H1 (cell line): ENCODE results near the gene MIXL1. TPM values are rescaled to one million over a fixed set of nuclear protein-coding genes. Genes with fewer than 3 reads are reported as not detected.

Experiments
- CTCF ChIA-PET: fragments of 300-600 bp; sonication (Branson Sonifier 250); formaldehyde crosslinking; loops from one replicate; lab custom pipeline; 2021; ENCODE audit not compliant: partially characterized antibody; lab: Charles Lee
- POLR2A ChIA-PET: fragments of 300-600 bp; sonication (Branson Sonifier 250); formaldehyde crosslinking; loops from one replicate; lab custom pipeline; 2021; ENCODE audit warnings: inconsistent platforms; ENCODE audit not compliant: partially characterized antibody; lab: Charles Lee
- DNase-seq, 2 experiments: peaks; one replicate each; pipeline versions ENCODE4 v3.0.0 to v3.0.0-alpha.2; 2010 to 2022; ENCODE audit warnings: low spot score in 2 of 2, low read depth in 1 of 2, mixed read lengths in 1 of 2
- FAIRE-seq: peaks from 2 replicates; lab custom pipeline; 2011; peaks lifted over from hg19 to GRCh38; lab: Jason Lieb, UNC
- H2AFZ ChIP-seq: 2 replicates; pipeline ENCODE4 v1.8.1; 2012; ENCODE audit warnings: low read length, inconsistent platforms
- H2AK5ac ChIP-seq: 2 replicates; pipeline ENCODE4 v1.6.1; 2013; ENCODE audit warnings: low read depth, low read length
- H2BK120ac ChIP-seq: replicated peaks from 2 replicates; pipeline ENCODE3; 2013; ENCODE audit warnings: low read depth, low read length, inconsistent platforms
- H2BK12ac ChIP-seq: 2 replicates; pipeline ENCODE4 v1.6.1; 2013; ENCODE audit warnings: low read depth, low read length
- H2BK15ac ChIP-seq: 2 replicates; pipeline ENCODE4 v1.6.1; 2013; ENCODE audit warnings: low read length
- H2BK20ac ChIP-seq: 2 replicates; pipeline ENCODE4 v1.6.1; 2013; ENCODE audit warnings: low read length
- H2BK5ac ChIP-seq: 2 replicates; pipeline ENCODE4 v1.6.1; 2013; ENCODE audit warnings: low read depth, low read length
- H3K14ac ChIP-seq: 2 replicates; pipeline ENCODE4 v1.6.1; 2013; ENCODE audit warnings: inconsistent platforms; ENCODE audit not compliant: insufficient read length
- H3K18ac ChIP-seq: 2 replicates; pipeline ENCODE4 v1.6.1; 2013; ENCODE audit warnings: low read length; ENCODE audit errors: extremely low read depth
- H3K23ac ChIP-seq: 2 replicates; pipeline ENCODE4 v1.6.1; 2013; ENCODE audit warnings: inconsistent platforms; ENCODE audit not compliant: insufficient read length
- H3K23me2 ChIP-seq: 2 replicates; pipeline ENCODE4 v1.6.1; 2013; ENCODE audit warnings: low read depth, low read length
- H3K27ac ChIP-seq: 2 replicates; pipeline ENCODE4 v1.6.1; 2011; ENCODE audit warnings: low read depth, low read length, inconsistent platforms
- H3K27me3 ChIP-seq, 4 experiments: replicated peaks in 1 of 4; 1 replicate in 1 of 4; 2 replicates in 3 of 4; pipeline versions ENCODE4 v1.6.1 to v1.8.1; 2011 to 2013; ENCODE audit warnings: low read length in 3 of 4, mild to moderate bottlenecking in 3 of 4, inconsistent platforms in 2 of 4, mixed read lengths in 2 of 4, moderate library complexity in 1 of 4; ENCODE audit not compliant: control insufficient read depth in 3 of 4, insufficient read depth in 3 of 4; ENCODE audit errors: extremely low read depth in 1 of 4
- H3K36me3 ChIP-seq, 4 experiments: 2 replicates each; pipeline versions ENCODE4 v1.6.1 to v1.8.1; 2011 to 2013; ENCODE audit warnings: mild to moderate bottlenecking in 4 of 4, low read length in 3 of 4, moderate library complexity in 2 of 4, control low read depth in 1 of 4, inconsistent platforms in 1 of 4; ENCODE audit not compliant: insufficient read depth in 4 of 4, control insufficient read depth in 2 of 4
- H3K4ac ChIP-seq: replicated peaks from 2 replicates; pipeline ENCODE3; 2013; ENCODE audit warnings: low read length, low read depth, mixed read lengths, inconsistent platforms; ENCODE audit not compliant: insufficient read length
- H3K4me1 ChIP-seq, 4 experiments: replicated peaks in 1 of 4; 1 replicate in 1 of 4; 2 replicates in 3 of 4; pipeline versions ENCODE4 v1.6.1 to v1.8.1; 2011 to 2013; ENCODE audit warnings: low read length in 3 of 4, inconsistent platforms in 2 of 4, mixed read lengths in 1 of 4; ENCODE audit not compliant: insufficient read depth in 4 of 4, control insufficient read depth in 3 of 4
- H3K4me2 ChIP-seq, 2 experiments: 2 replicates each; pipeline versions ENCODE4 v1.6.1 to v1.8.1; 2011 to 2013; ENCODE audit warnings: low read depth in 2 of 2, low read length in 2 of 2, control low read depth in 1 of 2, inconsistent platforms in 1 of 2, mild to moderate bottlenecking in 1 of 2; ENCODE audit not compliant: insufficient read depth in 1 of 2
- H3K4me3 ChIP-seq, 4 experiments: fragments of 200-600, 300-600 bp in 1 of 4; sonication (generic), shearing (Covaris generic), sonication (Bioruptor Twin) in 1 of 4; 2 replicates each; pipeline versions ENCODE4 v1.5.1 to v1.8.1; 2011 to 2016; ENCODE audit warnings: low read length in 4 of 4, low read depth in 3 of 4, control low read depth in 2 of 4, inconsistent platforms in 2 of 4, mild to moderate bottlenecking in 2 of 4, mixed read lengths in 1 of 4, moderate library complexity in 1 of 4; ENCODE audit not compliant: insufficient read depth in 2 of 4; ENCODE audit errors: extremely low read depth in 1 of 4
- H3K56ac ChIP-seq: replicated peaks from 2 replicates; pipeline ENCODE3; 2013; ENCODE audit warnings: low read depth, mild to moderate bottlenecking, mixed read lengths, low read length, inconsistent platforms; ENCODE audit not compliant: insufficient read length
- H3K79me1 ChIP-seq: 2 replicates; pipeline ENCODE4 v1.6.1; 2013; ENCODE audit warnings: low read depth, low read length, control low read depth
- H3K79me2 ChIP-seq, 2 experiments: 2 replicates each; pipeline versions ENCODE4 v1.6.1 to v1.8.1; 2012 to 2013; ENCODE audit warnings: low read length in 2 of 2, mild to moderate bottlenecking in 2 of 2, inconsistent platforms in 1 of 2; ENCODE audit not compliant: insufficient read depth in 2 of 2, control insufficient read depth in 1 of 2
- H3K9ac ChIP-seq, 4 experiments: replicated peaks in 1 of 4; 1 replicate in 1 of 4; 2 replicates in 3 of 4; pipeline versions ENCODE4 v1.6.1 to v1.8.1; 2011 to 2013; ENCODE audit warnings: low read depth in 3 of 4, low read length in 3 of 4, control low read depth in 2 of 4, mild to moderate bottlenecking in 2 of 4, moderate library complexity in 2 of 4, inconsistent platforms in 1 of 4; ENCODE audit errors: extremely low read depth in 1 of 4
- H3K9me3 ChIP-seq, 2 experiments: 2 replicates each; pipeline versions ENCODE4 v1.6.1 to v1.8.1; 2012 to 2013; ENCODE audit warnings: mild to moderate bottlenecking in 2 of 2, moderate library complexity in 2 of 2, control low read depth in 1 of 2, inconsistent platforms in 1 of 2, low read depth in 1 of 2, low read length in 1 of 2, mixed read lengths in 1 of 2; ENCODE audit not compliant: insufficient read depth in 2 of 2
- H4K20me1 ChIP-seq, 2 experiments: replicated peaks in 1 of 2; 2 replicates each; pipeline versions ENCODE3 to v1.8.1; 2011 to 2013; ENCODE audit warnings: inconsistent platforms in 2 of 2, low read length in 2 of 2, mild to moderate bottlenecking in 1 of 2; ENCODE audit not compliant: insufficient read depth in 2 of 2, control insufficient read depth in 1 of 2
- H4K5ac ChIP-seq: 2 replicates; pipeline ENCODE4 v1.6.1; 2013; ENCODE audit warnings: low read length, low read depth, mixed read lengths, inconsistent platforms; ENCODE audit not compliant: insufficient read length
- H4K8ac ChIP-seq: 2 replicates; pipeline ENCODE4 v1.8.0; 2013; ENCODE audit warnings: mild to moderate bottlenecking, moderate library complexity, low read length, inconsistent platforms; ENCODE audit not compliant: insufficient read depth; ENCODE audit errors: extremely low read depth
- H4K91ac ChIP-seq: replicated peaks from 2 replicates; pipeline ENCODE3; 2013; ENCODE audit warnings: low read length, mixed read lengths, inconsistent platforms; ENCODE audit not compliant: insufficient read length
- BACH1 ChIP-seq: IDR thresholded peaks from 2 replicates; pipeline ENCODE4 v1.6.1; 2012; ENCODE audit warnings: low read length, improper control_type of control experiment
- BRCA1 ChIP-seq: IDR thresholded peaks from 2 replicates; pipeline ENCODE4 v1.6.1; 2012; ENCODE audit warnings: low read depth, low read length, improper control_type of control experiment
- CBX5 ChIP-seq: fragments of 300-800, 300-1000 bp; sonication (generic); IDR thresholded peaks from 2 replicates; pipeline ENCODE4 v1.7.1; 2016; ENCODE audit warnings: antibody characterized with exemption, low read length, low read depth
- CREB1 ChIP-seq: IDR thresholded peaks from 2 replicates; pipeline ENCODE4 v1.6.1; 2012; ENCODE audit warnings: inconsistent platforms
- EZH2 ChIP-seq: fragments of 200-600 bp; sonication (generic); IDR thresholded peaks from 2 replicates; pipeline ENCODE4 v1.7.1; 2012; ENCODE audit warnings: low read depth, mild to moderate bottlenecking, moderate library complexity, low read length, inconsistent platforms; ENCODE audit not compliant: severe bottlenecking
- JUND ChIP-seq: IDR thresholded peaks from 2 replicates; pipeline ENCODE4 v1.6.1; 2011; ENCODE audit warnings: mild to moderate bottlenecking, improper control_type of control experiment, low read length
- NANOG ChIP-seq: IDR thresholded peaks from 2 replicates; pipeline ENCODE4 v1.6.1; 2011; ENCODE audit warnings: low read length, low read depth, mild to moderate bottlenecking, inconsistent platforms; ENCODE audit not compliant: insufficient read depth, poor library complexity, severe bottlenecking
- NRF1 ChIP-seq: IDR thresholded peaks from 2 replicates; pipeline ENCODE4 v1.6.1; 2011; ENCODE audit warnings: mild to moderate bottlenecking, low read depth, low read length, improper control_type of control experiment
- POU5F1 ChIP-seq: IDR thresholded peaks from 2 replicates; pipeline ENCODE4 v1.6.1; 2011; ENCODE audit warnings: low read depth, mild to moderate bottlenecking, low read length, moderate library complexity
- RXRA ChIP-seq: IDR thresholded peaks from 2 replicates; pipeline ENCODE4 v1.6.1; 2011; ENCODE audit warnings: low read depth, mild to moderate bottlenecking, low read length, moderate library complexity; ENCODE audit not compliant: insufficient read depth
- SIN3A ChIP-seq, 2 experiments: IDR thresholded peaks in 1 of 2; conservative IDR thresholded peaks in 1 of 2; 2 replicates each; pipeline ENCODE4 v1.6.1; 2011 to 2012; ENCODE audit warnings: low read length in 2 of 2, improper control_type of control experiment in 1 of 2, low read depth in 1 of 2, mild to moderate bottlenecking in 1 of 2
- SIRT6 ChIP-seq: IDR thresholded peaks from one replicate; pipeline ENCODE4 v1.7.1; 2012; ENCODE audit warnings: low read length, inconsistent platforms
- TBP ChIP-seq: IDR thresholded peaks from 2 replicates; pipeline ENCODE4 v1.6.1; 2011; ENCODE audit warnings: low read depth, low read length, improper control_type of control experiment
- TCF12 ChIP-seq: IDR thresholded peaks from 2 replicates; pipeline ENCODE4 v1.6.1; 2011; ENCODE audit warnings: low read depth, mild to moderate bottlenecking, low read length
- YY1 ChIP-seq: IDR thresholded peaks from 2 replicates; pipeline ENCODE4 v1.6.1; 2011; ENCODE audit warnings: low read depth, mild to moderate bottlenecking, low read length
- ZNF274 ChIP-seq: IDR thresholded peaks from 2 replicates; pipeline ENCODE4 v1.7.0; 2012; ENCODE audit warnings: low read length, borderline replicate concordance; ENCODE audit errors: extremely low read depth
- WGBS, 2 experiments: shearing (Covaris generic) in 1 of 2; methylation state at CpG; one replicate each; pipeline versions ENCODE4 v1.1.6 to v1.1.7; 2013 to 2015; ENCODE audit warnings: low lambda C conversion rate in 2 of 2, mixed read lengths in 2 of 2, inconsistent platforms in 1 of 2, low coverage in 1 of 2, missing lambda C conversion rate in 1 of 2; ENCODE audit not compliant: insufficient replicate concordance in 2 of 2, insufficient coverage in 1 of 2, insufficient read length in 1 of 2; ENCODE audit errors: extremely low coverage in 1 of 2, missing lambda C conversion rate in 1 of 2; 5-methylcytosine and 5-hydroxymethylcytosine counted together
- polyA plus RNA-seq, 7 experiments: library from polyadenylated mRNA; depleted of rRNA in 3 of 7; stranded (reverse) in 5 of 7; unstranded in 2 of 7; fragments of >200 nt in 5 of 7; fragments of 200-250 nt in 2 of 7; gene quantifications; 1 replicate in 5 of 7; 2 replicates in 1 of 7; 4 replicates in 1 of 7; pipeline versions ENCODE4 v1.2.1 to v1.2.3, GENCODE V29; 2011 to 2013; ENCODE audit warnings: missing spikeins in 2 of 7, mixed read lengths in 2 of 7
- total RNA-seq: library from RNA; stranded (reverse); fragmentation: NEBNext Ultra II Directional; extraction: Animal tissue kit (Norgen Biotek cat#: 25700); gene quantifications from 2 replicates; pipeline ENCODE4 v1.2.1, GENCODE V29; 2021

Gene MIXL1
- total and polyA plus RNA-seq, 2 of the 8 experiments (the other 6 are each of a cell fraction or from before 2014, with no cell fraction given), result 1.5 to 1.8 TPM

DNA sequence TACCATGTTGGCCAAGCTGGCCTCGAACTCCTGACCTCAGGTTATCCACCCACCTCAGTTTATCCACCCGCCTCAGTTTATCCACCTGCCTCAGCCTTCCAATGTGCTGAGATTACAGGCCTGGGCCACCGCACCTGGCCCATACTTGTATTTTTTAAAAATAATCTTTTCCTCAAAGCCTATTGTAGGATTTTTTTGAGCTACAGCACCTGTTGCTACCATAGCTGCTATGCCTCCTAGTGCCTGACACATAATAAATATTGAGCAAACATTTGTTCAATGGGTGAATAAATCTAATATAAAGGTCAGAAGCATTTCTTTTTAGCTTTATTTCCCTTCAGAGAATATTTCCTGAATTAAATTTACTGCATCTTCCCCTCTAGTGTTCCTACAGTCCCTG, 21.2 kb upstream of the MIXL1 start:
- ChIA-PET POLR2A (interaction anchor here (0.9 to 1.9 kb wide), 2 partner anchors 20 to 76 kb away, joined by 3 to 5 read pairs; partner anchors contain the start of gene MIXL1), CTCF (interaction anchor here (0.7 to 10.3 kb wide), 14 partner anchors 8 to 131 kb away, joined by 3 to 139 read pairs (median 5); partner anchors contain the start of genes ACBD3 and MIXL1)
- FAIRE-seq, result no peak
- TF ChIP-seq SIRT6 (no peak), NRF1 (no peak), RXRA (no peak), EZH2 (no peak), CREB1 (no peak), NANOG (no peak), JUND (no peak), BACH1 (no peak), SIN3A (conservative IDR thresholded peaks at IDR 0.05 in 1 of 2, IDR thresholded peaks at IDR 0.05 in 1 of 2; ENCODE audit: low read depth in 1 of 2, low read length in 2 of 2) (no peak), BRCA1 (no peak), CBX5 (no peak), TBP (no peak), POU5F1 (no peak), TCF12 (no peak), ZNF274 (no peak), YY1 (no peak)

More for the DNA sequence above, 21.2 kb upstream of the MIXL1 start:
- H4K5ac ChIP-seq, result no peak overlapping the region
- H2BK120ac ChIP-seq, result no peak overlapping the region
- no peaks in the 10 kb centered on the region for H3K9me3 ChIP-seq
- H3K27me3 ChIP-seq, result no peaks in the 10 kb centered on the region; a peak in 1 of 7 replicates
- DNase-seq, result no peak
- no peak overlapping the region for H2AK5ac ChIP-seq
- no peak overlapping the region for H3K56ac ChIP-seq
- 100% methylated on average over 3 of the region's 3 CpGs; no CpG with 5 or more reads in 1 of the 2 experiments for WGBS, 2 experiments
- no peaks in the 10 kb centered on the region for H3K79me1 ChIP-seq
- no peak overlapping the region for H3K18ac ChIP-seq
- no peak overlapping the region for H2AFZ ChIP-seq
- H4K91ac ChIP-seq, result no peak overlapping the region
- H3K9ac ChIP-seq, result no peak overlapping the region
- no peak overlapping the region for H2BK12ac ChIP-seq
- no peak overlapping the region for H2BK5ac ChIP-seq
- H2BK15ac ChIP-seq, result no peak overlapping the region
- no peak overlapping the region for H3K4ac ChIP-seq
- no peaks in the 10 kb centered on the region for H3K79me2 ChIP-seq
- H3K23ac ChIP-seq, result no peak overlapping the region
- no peak overlapping the region for H3K4me3 ChIP-seq
- H3K27ac ChIP-seq, result no peak overlapping the region
- H2BK20ac ChIP-seq, result no peak overlapping the region
- H3K4me2 ChIP-seq, result no peak overlapping the region
- H4K8ac ChIP-seq, result no peak overlapping the region
- H3K14ac ChIP-seq, result no peak overlapping the region
- no peaks in the 10 kb centered on the region for H4K20me1 ChIP-seq
- H3K36me3 ChIP-seq, result no peaks in the 10 kb centered on the region
- H3K4me1 ChIP-seq, result peaks cover 0 to 4% (median 2%) of the 10 kb centered on the region in 4 experiments; a peak in 3 of 7 replicates
- no peaks in the 10 kb centered on the region for H3K23me2 ChIP-seq
